Mesodermal cell (in vitro differentiated cells): ENCODE results near the gene FASTK.

Experiments
- H3K27ac ChIP-seq: 2 replicates; pipeline ENCODE4 v1.7.0; 2013; ENCODE audit warnings: mild to moderate bottlenecking, low read depth, low read length, moderate library complexity; ENCODE audit not compliant: severe bottlenecking
- H3K36me3 ChIP-seq: 2 replicates; pipeline ENCODE4 v1.7.1; 2013; ENCODE audit warnings: mild to moderate bottlenecking, low read length, moderate library complexity; ENCODE audit not compliant: control insufficient read depth, insufficient read depth
- H3K4me1 ChIP-seq: one replicate; pipeline ENCODE4 v1.7.1; 2013; ENCODE audit warnings: mild to moderate bottlenecking, low read length; ENCODE audit not compliant: insufficient read depth, control insufficient read depth, poor library complexity, severe bottlenecking
- H3K4me3 ChIP-seq: 2 replicates; pipeline ENCODE4 v1.7.0; 2013; ENCODE audit warnings: low read length, control low read depth, mild to moderate bottlenecking; ENCODE audit not compliant: insufficient read depth, poor library complexity, severe bottlenecking; ENCODE audit errors: extremely low read depth
- H3K9me3 ChIP-seq: 2 replicates; pipeline ENCODE4 v1.7.1; 2013; ENCODE audit warnings: mild to moderate bottlenecking, low read length, moderate library complexity; ENCODE audit not compliant: control insufficient read depth
- WGBS, 2 experiments: methylation state at CpG; one replicate each; pipeline ENCODE4 v1.1.5; 2013; ENCODE audit warnings: missing lambda C conversion rate in 2 of 2; ENCODE audit not compliant: insufficient coverage in 2 of 2; 5-methylcytosine and 5-hydroxymethylcytosine counted together

Gene FASTK

GRCh38 chr7:151117565-151117964, 37.0 kb upstream of the FASTK start:
- Histone ChIP-seq H3K27ac (no peak overlapping the region), H3K36me3 (peaks cover 47% of the 10 kb centered on the region), H3K4me1 (peaks cover 17% of the 10 kb centered on the region), H3K9me3 (no peaks in the 10 kb centered on the region), H3K4me3 (no peak overlapping the region)
- 96 to 99% methylated on average over 7 to 8 of the region's 12 CpGs for WGBS, 2 experiments

DNA sequence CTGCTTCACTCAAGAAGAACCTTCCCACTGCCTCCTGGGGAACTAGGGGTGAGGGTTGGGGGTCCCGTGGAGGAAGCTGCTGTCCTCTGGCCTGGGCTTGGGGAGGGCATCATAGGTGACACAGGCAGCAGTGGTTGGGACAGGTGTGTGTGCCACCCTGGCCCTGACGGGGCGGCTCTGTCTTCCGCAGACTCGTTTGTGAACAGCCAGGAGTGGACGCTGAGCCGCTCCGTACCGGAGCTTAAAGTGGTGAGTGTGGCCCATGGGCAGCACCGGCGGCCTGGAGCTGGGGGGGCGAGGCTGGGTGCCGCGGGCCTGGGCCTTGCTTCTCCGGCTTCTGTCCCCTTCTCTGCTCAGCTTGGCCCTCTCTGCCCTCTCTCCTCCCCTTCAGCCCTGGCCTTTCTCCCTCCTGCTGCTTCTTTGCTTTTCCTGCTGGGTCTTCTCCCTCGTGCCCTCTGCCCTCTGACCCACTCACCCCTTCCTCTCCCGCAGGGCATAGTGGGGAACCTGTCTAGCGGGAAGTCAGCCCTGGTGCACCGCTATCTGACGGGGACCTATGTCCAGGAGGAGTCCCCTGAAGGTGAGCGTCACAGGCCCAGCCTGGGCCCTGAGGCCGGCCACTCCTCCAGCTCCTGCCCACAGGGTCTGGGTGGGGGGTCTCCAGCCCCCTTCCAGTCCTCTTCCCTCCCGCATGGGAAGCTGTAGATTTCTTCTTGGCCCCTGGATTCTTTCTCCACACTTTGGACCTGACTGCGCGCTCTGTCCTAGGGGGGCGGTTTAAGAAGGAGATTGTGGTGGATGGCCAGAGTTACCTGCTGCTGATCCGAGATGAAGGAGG, 36.2 kb upstream of the FASTK start:
- 93 to 96% methylated on average over 24 of the region's 27 CpGs for WGBS, 2 experiments
- Histone ChIP-seq H3K36me3 (peaks cover 47% of the 10 kb centered on the region), H3K4me3 (peak overlapping the region; percentile 39), H3K9me3 (no peaks in the 10 kb centered on the region), H3K27ac (no peak overlapping the region), H3K4me1 (peaks cover 24% of the 10 kb centered on the region)

GRCh38 chr7:151115836-151116418, 35.3 kb upstream of the FASTK start:
- Histone ChIP-seq H3K4me1 (peaks cover 32% of the 10 kb centered on the region), H3K27ac (no peak overlapping the region), H3K4me3 (peak overlapping the region; percentile 39), H3K36me3 (peaks cover 44% of the 10 kb centered on the region), H3K9me3 (no peaks in the 10 kb centered on the region)
- 55 to 61% methylated on average over 10 to 12 of the region's 14 CpGs for WGBS, 2 experiments

- 1 to 3% methylated on average over 72 to 95 of the region's 114 CpGs for WGBS, 2 experiments
- Histone ChIP-seq H3K4me1 (peaks cover 34% of the 10 kb centered on the region), H3K36me3 (peaks cover 37% of the 10 kb centered on the region), H3K4me3 (peak overlapping the region; percentile 39), H3K9me3 (no peaks in the 10 kb centered on the region), H3K27ac (no peak overlapping the region)
Measured at GRCh38 chr7:151115121-151115835, 34.7 kb upstream of the FASTK start.

DNA sequence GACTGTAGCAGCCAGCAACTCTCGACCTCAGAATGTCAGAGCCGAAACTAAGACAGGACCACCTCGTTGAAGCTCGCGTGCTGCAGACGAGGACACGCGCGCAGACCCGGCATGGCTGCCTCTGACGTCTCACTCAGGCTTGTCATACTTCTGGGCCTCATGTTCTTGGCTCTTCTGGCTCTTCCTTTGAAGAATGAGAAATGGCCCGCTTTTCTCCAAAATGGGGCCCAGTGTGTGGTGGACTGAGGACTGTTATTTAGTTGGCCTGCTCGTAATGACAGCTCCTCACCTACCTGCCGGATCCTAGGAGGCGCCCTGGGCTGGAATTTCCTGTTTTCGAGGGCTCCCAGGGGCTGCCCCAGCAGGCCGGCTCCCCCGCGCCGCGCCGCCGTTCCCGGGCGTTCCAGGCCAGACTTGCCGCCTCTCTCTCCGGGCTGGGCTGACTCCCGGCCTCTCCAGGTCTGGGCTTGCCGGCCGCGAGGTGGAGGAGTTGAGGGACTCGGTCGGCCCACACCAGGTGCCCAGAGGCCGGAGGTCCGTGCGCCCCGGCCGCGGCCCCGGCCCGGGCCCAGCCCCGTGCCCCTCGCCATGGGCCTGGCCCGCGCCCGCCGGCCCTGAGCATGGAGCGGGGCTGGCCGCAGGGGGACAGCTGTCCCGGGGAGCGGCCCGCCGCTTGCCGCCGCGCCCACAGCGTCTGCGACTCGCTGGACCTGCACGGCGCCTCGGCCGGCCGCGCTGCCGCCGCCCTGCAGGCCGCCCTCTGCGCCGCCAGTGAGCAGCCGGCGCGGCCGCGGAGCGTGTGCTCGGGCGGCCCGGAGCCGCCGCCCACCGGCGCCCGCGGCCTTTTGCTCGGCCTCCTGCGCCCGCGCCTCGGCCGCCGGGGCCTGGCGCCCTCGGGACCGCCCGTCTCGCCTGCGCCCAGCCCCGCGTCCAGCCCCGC, 33.8 kb upstream of the FASTK start:
- peak overlapping the region; percentile 98 for H3K27ac ChIP-seq
- H3K9me3 ChIP-seq = no peaks in the 10 kb centered on the region
- H3K4me3 ChIP-seq = peak overlapping the region; percentile 33
- WGBS, 2 experiments = 7% methylated on average over 70 to 75 of the region's 101 CpGs
- H3K36me3 ChIP-seq = peaks cover 29% of the 10 kb centered on the region
- peaks cover 40% of the 10 kb centered on the region for H3K4me1 ChIP-seq

- H3K36me3 ChIP-seq = peaks cover 20% of the 10 kb centered on the region
- peak overlapping the region; percentile 98 for H3K27ac ChIP-seq
- H3K9me3 ChIP-seq = no peaks in the 10 kb centered on the region
- peaks cover 46% of the 10 kb centered on the region for H3K4me1 ChIP-seq
- 10 to 12% methylated on average over 10 of the region's 13 CpGs for WGBS, 2 experiments
- peak overlapping the region; percentile 33 for H3K4me3 ChIP-seq
Measured at GRCh38 chr7:151113344-151114150, 32.9 kb upstream of the FASTK start.

DNA sequence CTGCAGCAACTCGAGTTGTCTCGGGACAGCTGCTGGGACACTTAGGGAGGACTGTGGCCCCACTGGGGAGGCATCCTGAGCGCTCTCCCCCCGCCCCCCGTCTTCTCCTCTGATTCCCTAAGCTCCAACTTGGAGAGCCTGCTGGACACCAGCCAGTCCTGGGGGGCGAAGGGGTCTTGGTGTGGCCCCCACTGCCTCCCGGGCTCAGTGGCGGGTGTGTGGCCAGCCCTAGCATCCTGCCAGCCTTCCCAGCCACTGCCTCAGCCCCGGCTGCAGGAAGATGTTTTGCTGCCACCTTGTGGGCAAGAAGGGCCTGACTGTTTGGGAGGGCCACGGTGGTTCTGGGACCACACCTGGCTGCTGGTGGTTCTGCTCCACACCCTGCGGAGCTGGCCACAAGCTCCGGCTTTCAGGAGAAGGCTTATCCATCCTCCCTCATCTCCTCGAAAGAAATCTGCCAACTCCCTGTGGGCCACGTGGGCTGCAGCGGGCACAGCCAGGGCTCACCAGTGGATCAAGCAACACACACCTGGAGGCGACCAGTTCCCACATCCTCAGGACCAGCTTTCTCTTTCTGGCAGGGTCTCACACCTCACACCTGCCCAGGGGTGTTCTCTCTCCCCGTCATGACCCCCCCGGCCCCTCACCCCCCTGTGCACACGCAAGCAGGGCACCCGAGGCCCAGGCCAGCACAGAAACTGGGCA, 30.5 kb upstream of the FASTK start:
- H3K4me1 ChIP-seq = peaks cover 47% of the 10 kb centered on the region
- no peaks in the 10 kb centered on the region for H3K9me3 ChIP-seq
- WGBS, 2 experiments = 35 to 44% methylated on average over 12 to 16 of the region's 20 CpGs
- H3K36me3 ChIP-seq = no peaks in the 10 kb centered on the region
- no peak overlapping the region for H3K27ac ChIP-seq
- no peak overlapping the region for H3K4me3 ChIP-seq

GRCh38 chr7:151110236-151110940, 29.8 kb upstream of the FASTK start:
- H3K36me3 ChIP-seq = no peaks in the 10 kb centered on the region
- no peak overlapping the region for H3K4me3 ChIP-seq
- 78 to 83% methylated on average over 10 to 11 of the region's 11 CpGs for WGBS, 2 experiments
- H3K9me3 ChIP-seq = no peaks in the 10 kb centered on the region
- peaks cover 44% of the 10 kb centered on the region for H3K4me1 ChIP-seq
- no peak overlapping the region for H3K27ac ChIP-seq
